Activated CD4-positive, alpha-beta T cell treated with anti-CD3 and anti-CD28 coated beads, Interleukin-2, amount 50 U/mL, for 4 hours (primary cell): ENCODE results near the gene NDUFAB1.
"Not testable (repeated sequence)": the region's sequence is repeated elsewhere in the genome, so short reads cannot be mapped to it uniquely, and the experiment has no call there.

Experiments used
- DNase-seq, 2 experiments: peaks; one replicate each; pipeline ENCODE4 v3.0.0-alpha.2; 2020

NDUFAB1 gene

DNA sequence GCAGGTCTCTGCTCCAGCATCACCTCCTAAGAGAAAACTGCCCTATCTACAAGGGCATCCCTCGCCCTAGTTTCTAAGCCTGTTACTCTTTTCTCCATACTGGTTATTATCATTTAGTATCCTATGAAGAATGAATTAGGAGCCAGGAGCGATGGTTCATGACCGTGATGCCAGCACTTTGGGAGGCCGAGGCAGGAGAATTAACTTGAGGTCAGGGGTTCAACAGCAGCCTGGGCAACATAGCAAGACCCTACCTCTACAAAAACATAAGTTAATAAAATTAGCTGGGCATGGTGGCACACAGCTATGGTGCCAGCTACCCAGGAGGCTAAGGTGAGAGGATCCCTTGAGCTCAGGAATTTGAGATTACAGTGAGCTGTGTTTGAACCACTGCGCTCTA lies 46.2 kb downstream of the NDUFAB1 start:
- DNase-seq, result no peak

DNA sequence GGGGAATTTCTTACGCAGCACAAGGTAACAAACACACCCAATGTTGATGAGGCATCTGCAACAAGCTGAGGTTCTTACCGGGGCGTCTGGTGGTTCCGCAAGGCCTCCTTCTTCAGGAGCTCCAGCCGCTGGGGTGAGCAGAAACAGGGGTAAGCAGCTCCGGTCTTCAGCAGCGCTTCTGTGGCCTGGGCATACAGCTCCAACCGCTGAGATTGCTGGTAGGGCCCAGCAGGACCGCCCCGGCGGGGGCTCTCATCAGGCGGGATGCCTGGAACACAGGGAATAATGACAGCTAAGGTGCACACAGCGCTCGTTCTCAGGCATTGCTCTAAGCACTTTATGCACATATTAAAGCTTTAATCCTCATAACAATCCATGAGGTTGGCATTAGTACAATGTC lies 51.7 kb downstream of the NDUFAB1 start:
- no peak for DNase-seq

DNA sequence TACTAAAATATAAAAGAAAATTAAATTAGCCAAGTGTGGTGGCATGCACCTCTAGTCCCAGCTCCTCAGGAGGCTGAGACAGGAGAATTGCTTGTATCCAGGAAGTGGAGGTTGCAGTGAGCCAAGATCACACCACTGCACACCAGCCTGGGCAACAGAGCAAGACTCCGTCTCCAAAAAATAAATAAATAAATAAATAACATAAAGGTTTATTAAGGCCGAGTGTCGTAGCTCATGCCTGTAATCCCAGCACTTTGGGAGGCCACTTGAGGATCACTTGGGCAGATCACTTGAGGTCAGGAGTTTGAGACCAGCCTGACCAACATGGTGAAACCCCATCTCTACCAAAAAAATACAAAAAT lies 55.3 kb downstream of the NDUFAB1 start:
- DNase-seq, result not testable (repeated sequence)

DNA sequence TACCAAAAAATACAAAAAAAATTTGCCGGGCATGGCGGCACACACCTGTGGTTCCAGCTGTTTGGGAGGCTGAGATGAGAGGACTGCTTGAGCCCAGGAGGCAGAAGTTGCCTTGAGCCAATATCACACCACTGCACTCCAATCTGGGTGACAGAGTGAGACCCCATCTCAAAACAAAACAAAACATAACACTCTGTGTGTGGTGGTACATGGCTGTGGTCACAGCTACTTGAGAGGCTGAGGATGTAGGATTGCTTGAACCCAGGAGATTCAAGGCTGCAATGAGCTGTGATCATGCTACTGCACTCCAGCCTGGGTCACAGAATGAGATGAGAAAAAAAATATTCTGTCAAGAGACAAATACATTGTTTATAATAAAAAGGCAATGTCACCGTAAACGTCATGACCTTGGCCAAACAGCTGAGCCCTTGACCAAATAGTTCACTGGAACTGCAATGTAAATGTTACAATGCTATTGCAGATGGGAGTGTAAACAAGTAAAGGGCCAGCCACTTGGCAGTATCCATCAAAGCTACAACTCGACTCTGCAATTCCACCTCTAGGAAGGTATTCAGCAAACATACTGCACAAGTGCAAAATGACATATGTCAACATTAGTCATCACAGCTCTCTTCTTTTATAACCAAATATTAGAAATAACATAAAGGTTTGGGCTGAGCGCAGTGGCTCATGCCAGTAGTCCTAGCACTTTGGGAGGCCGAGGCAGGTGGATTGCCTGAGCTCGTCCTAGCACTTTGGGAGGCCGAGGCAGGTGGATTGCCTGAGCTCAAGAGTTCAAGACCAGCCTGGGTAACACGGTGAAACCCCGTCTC lies 55.9 kb downstream of the NDUFAB1 start:
- DNase-seq, result no peak

DNA sequence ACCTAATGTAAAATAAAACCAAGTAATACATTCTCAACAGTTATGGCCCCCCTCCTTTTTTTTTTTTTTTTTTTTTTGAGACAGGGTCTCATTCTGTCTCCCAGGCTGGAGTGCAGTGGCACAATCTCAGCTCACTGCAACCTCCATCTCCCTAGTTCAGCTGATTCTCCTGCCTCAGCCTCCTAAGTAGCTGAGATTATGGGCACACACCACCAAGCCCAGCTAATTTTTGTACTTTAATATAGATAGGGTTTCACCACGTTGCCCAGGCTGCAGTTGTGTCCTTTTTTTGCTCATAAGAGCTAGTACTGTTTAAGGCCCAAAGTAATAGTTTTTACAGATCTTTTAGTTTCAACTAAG lies 57.2 kb downstream of the NDUFAB1 start:
- no peak for DNase-seq

DNA sequence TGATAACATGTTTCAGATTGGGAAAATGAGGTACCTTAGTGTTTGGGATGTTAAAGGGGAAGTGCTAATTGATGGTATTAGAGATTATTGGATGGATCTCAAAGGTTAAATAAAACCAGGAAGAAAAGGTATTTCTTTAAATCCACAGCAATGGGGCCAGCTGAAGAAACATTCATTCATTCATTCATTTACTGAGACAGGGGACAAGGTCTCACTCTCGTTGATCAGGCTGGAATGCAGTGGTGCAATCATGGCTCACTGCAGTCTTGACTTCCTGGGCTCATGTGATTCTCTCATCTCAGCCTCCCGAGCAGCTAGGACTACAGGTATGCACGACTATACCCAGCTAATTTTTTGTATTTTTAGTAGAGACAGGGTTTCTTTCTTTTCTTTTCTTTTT lies 58.7 kb downstream of the NDUFAB1 start:
- no peak for DNase-seq

DNA sequence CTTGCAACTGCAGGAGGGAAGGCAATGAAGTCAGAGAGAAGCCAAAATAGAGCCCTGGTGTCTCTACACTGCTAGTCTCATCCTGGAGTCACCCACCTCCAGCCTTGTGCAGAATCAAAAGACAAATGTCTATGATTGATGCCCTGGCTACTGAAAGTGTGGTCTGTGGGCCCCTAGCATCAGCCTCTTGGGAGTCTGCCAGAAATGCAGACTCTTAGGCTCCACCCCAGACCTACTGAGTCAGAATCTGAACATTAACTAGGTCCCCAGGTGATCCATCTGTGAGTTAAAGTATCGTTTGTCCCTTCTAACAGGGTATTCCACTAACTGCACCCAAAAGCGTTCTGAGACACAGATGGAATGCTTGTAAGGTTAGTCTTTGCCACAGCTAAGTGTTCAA lies 60.2 kb downstream of the NDUFAB1 start:
- no peak for DNase-seq

DNA sequence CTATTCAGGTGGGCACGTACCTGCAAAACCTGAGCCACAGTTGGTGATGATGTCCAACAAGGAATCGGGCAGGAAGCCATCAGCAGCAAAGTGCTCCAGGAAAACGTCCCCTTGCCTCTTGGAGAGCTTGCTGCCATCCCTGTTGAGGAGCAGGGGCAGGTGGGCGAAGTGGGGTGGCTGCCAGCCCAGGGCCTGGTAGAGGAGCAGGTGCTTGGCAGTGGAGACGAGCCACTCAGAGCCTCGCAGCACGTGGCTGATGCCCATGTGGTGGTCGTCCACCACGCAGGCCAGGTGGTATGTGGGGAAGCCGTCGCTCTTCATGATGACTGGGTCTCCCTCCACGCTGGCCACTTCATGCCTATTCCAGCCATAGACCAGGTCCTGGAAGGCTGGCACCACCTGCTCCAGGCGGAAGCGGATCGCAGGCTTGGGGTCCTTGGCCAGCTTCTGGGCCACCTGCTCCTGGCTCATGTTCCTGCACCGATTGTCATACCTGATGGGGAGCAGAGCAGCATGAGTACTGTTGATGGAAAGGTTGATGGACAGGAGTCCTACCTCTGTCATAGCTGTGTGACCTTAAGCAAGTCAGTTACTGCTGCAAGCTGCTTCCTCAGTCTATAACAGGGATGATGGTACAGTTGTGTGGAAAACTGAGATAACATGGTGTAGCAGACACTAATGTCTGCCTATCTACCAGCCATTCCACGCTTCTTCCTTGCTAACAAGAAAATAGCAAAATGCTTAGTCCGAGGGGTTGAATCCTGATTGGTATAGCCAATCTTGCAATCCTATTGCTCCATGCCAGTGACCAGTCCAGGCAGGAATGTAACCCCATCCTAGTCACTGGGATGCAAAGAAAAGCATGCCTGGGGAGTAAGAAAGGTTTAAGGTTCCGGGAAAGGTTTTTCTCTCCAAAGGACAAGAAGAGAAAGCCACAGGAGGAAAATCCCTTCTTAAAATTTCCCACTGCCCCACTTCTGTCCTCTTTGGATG lies 61.0 kb downstream of the NDUFAB1 start:
- no peak for DNase-seq

DNA sequence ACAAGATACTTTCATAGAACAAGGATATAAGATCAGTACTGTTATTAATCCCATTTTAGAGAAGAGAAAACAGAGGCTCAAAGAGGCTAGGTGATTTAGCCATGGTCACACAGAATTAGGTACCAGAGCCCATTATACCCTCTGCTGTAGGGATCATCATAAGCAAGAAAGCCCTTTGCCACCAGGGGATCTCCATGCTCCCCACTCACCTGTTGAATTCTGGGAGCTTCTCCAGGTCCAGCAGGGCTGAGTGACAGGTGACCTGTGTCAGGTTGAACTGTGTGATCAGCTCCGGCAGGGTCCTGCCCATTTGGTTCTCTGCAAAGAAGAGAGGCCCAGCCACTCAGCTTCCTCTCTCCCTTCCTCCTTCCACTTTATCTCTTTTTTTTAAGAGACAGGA lies 63.7 kb downstream of the NDUFAB1 start:
- DNase-seq, result no peak
